ENCODE data around the gene GLP1R.

GLP1R gene

DNA sequence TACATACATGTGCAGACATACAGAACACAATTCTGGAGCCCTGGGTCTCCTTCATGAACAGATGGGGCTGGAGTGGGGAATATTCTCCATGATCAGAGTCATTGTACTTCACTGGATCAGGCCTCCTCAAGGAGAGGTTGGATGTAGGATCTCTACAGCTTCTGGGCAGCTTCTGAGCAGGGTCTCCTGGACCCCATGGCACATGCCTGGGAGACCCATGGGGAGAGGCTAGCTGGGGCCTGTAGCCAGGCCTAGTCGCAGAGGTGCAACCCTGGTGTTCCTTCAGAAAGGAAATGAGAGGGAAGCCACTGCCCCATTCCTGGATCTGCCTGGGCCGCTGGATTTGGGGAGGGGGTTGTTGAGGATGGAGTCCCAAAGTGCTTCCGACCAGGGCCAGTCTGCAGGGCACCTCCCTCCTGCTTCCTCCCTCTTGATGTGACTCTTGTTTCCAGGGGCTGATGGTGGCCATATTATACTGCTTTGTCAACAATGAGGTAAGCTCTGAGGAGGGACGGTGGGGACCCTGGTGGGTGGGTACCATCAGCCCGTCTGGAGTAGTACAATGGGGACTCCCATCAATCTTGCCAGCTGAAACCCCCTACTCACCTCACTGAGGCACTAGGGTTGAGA is 31.8 kb downstream of the GLP1R start:
- Histone ChIP-seq H3K4me2 (ENCODE audit: low read depth, low read length, poor library complexity, severe bottlenecking) (no peak overlapping the region), H3K27ac (ENCODE audit: low read depth, low read length) (no peak overlapping the region), H3K4me3 (ENCODE audit: insufficient read depth, low read length, poor library complexity, severe bottlenecking) (no peak overlapping the region), H3K36me3 (ENCODE audit: low read length) (no peaks in the 10 kb centered on the region), H3K79me2 (ENCODE audit: insufficient read depth, low read length) (no peaks in the 10 kb centered on the region), H3K27me3 (ENCODE audit: low read length) (no peaks in the 10 kb centered on the region), H3F3A (ENCODE audit: insufficient read depth) (no peaks in the 10 kb centered on the region), H4K20me1 (ENCODE audit: low read depth, low read length) (no peaks in the 10 kb centered on the region), H3K9ac (ENCODE audit: low read length) (no peak overlapping the region), H2AFZ (ENCODE audit: low read depth, low read length, severe bottlenecking) (no peak overlapping the region), H3K9me2 (replicated peaks; ENCODE audit: insufficient read depth, low read length) (no peaks in the 10 kb centered on the region), H3K9me3 (ENCODE audit: insufficient read depth, low read length) (no peaks in the 10 kb centered on the region)
- TF ChIP-seq, protein P1, sequence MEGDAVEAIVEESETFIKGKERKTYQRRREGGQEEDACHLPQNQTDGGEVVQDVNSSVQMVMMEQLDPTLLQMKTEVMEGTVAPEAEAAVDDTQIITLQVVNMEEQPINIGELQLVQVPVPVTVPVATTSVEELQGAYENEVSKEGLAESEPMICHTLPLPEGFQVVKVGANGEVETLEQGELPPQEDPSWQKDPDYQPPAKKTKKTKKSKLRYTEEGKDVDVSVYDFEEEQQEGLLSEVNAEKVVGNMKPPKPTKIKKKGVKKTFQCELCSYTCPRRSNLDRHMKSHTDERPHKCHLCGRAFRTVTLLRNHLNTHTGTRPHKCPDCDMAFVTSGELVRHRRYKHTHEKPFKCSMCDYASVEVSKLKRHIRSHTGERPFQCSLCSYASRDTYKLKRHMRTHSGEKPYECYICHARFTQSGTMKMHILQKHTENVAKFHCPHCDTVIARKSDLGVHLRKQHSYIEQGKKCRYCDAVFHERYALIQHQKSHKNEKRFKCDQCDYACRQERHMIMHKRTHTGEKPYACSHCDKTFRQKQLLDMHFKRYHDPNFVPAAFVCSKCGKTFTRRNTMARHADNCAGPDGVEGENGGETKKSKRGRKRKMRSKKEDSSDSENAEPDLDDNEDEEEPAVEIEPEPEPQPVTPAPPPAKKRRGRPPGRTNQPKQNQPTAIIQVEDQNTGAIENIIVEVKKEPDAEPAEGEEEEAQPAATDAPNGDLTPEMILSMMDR (IDR thresholded peaks at IDR 0.05; ENCODE audit: insufficient read depth, low read length, poor library complexity, severe bottlenecking), result no peak
- TF ChIP-seq EZH2phosphoT487 (conservative IDR thresholded peaks at IDR 0.05; ENCODE audit: low read length), result no peak

DNA sequence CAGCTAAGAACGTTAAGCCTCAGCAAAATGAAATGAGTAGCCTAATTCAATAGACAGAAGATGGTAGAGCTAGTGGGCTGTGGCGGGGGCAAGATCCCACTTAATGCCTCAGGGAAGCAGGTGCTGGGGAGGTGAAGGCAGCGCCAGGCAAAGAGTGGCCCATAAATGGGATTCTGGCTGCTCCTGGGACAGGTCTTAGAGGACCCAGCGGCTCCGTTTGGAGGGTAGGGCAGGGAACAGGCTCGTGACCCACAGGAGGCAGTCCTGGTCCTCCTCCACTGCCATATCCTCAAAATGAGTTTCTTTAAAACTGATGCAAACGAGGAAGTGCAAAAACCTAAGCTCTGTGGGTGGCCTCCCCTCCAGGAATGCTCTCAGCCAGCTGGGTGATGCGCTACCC is 33.7 kb downstream of the GLP1R start:
- Histone ChIP-seq H3K79me2 (ENCODE audit: insufficient read depth, low read length) (no peaks in the 10 kb centered on the region), H3K4me3 (ENCODE audit: insufficient read depth, low read length, poor library complexity, severe bottlenecking) (no peak overlapping the region), H3F3A (ENCODE audit: insufficient read depth) (no peaks in the 10 kb centered on the region), H3K27me3 (ENCODE audit: low read length) (no peaks in the 10 kb centered on the region), H3K27ac (ENCODE audit: low read depth, low read length) (no peak overlapping the region), H3K9me3 (ENCODE audit: insufficient read depth, low read length) (no peaks in the 10 kb centered on the region), H4K20me1 (ENCODE audit: low read depth, low read length) (no peaks in the 10 kb centered on the region), H2AFZ (ENCODE audit: low read depth, low read length, severe bottlenecking) (no peak overlapping the region), H3K4me2 (ENCODE audit: low read depth, low read length, poor library complexity, severe bottlenecking) (no peak overlapping the region), H3K9me2 (replicated peaks; ENCODE audit: insufficient read depth, low read length) (no peaks in the 10 kb centered on the region), H3K9ac (ENCODE audit: low read length) (no peak overlapping the region), H3K36me3 (ENCODE audit: low read length) (no peaks in the 10 kb centered on the region)
- no peak for TF ChIP-seq EZH2phosphoT487 (conservative IDR thresholded peaks at IDR 0.05; ENCODE audit: low read length)
- TF ChIP-seq, protein P1 (IDR thresholded peaks at IDR 0.05; ENCODE audit: insufficient read depth, low read length, poor library complexity, severe bottlenecking), result no peak

DNA sequence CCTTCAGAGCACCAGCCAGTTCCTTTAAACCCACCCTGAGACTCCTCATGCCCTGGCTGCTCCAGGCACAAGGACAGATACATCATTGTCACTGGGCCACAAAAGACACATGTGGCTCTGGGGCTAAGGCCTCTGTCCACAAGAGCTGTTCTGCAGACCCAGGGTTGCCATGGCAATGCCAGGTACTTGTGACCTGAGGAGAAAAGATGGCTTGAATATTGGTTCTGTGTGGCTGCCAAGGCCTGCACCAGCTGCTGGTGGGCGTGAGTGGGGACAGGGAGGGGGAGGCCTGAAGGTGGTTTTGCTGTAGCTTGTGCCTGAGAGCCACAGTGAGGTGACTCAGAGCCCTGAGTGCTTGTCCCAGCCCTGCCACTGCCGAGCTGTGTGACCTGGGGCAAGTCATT is 34.7 kb downstream of the GLP1R start:
- no peaks in the 10 kb centered on the region for H3K9me2 ChIP-seq (replicated peaks; ENCODE audit: insufficient read depth, low read length)
- no peaks in the 10 kb centered on the region for H3K79me2 ChIP-seq (ENCODE audit: insufficient read depth, low read length)
- no peak overlapping the region for H2AFZ ChIP-seq (ENCODE audit: low read depth, low read length, severe bottlenecking)
- no peaks in the 10 kb centered on the region for H3F3A ChIP-seq (ENCODE audit: insufficient read depth)
- H3K36me3 ChIP-seq (ENCODE audit: low read length), result no peaks in the 10 kb centered on the region
- H3K9ac ChIP-seq (ENCODE audit: low read length), result no peak overlapping the region
- no peaks in the 10 kb centered on the region for H3K9me3 ChIP-seq (ENCODE audit: insufficient read depth, low read length)
- H4K20me1 ChIP-seq (ENCODE audit: low read depth, low read length), result no peaks in the 10 kb centered on the region
- H3K4me2 ChIP-seq (ENCODE audit: low read depth, low read length, poor library complexity, severe bottlenecking), result no peak overlapping the region
- H3K27me3 ChIP-seq (ENCODE audit: low read length), result no peaks in the 10 kb centered on the region
- H3K27ac ChIP-seq (ENCODE audit: low read depth, low read length), result no peak overlapping the region
- no peak overlapping the region for H3K4me3 ChIP-seq (ENCODE audit: insufficient read depth, low read length, poor library complexity, severe bottlenecking)
- TF ChIP-seq, protein P1 (IDR thresholded peaks at IDR 0.05; ENCODE audit: insufficient read depth, low read length, poor library complexity, severe bottlenecking), result no peak
- no peak for TF ChIP-seq EZH2phosphoT487 (conservative IDR thresholded peaks at IDR 0.05; ENCODE audit: low read length)
